CD14-positive monocyte (primary cell): ENCODE data around the gene MYRFL. TPM values are rescaled to one million over a fixed set of nuclear protein-coding genes. Genes with fewer than 3 reads are reported as not detected.

Experiments used
- DNase-seq, 3 donors: peaks; one replicate each; pipeline ENCODE4 v3.0.0-alpha.2; 2011 to 2022
- H2AFZ ChIP-seq: 2 replicates; pipeline ENCODE4 v1.6.0; 2012; ENCODE audit warnings: mild to moderate bottlenecking, low read depth, low read length, inconsistent platforms; ENCODE audit not compliant: insufficient read depth, poor library complexity, severe bottlenecking
- H3K27ac ChIP-seq, 2 donors: 1 replicate in 1 of 2; 2 replicates in 1 of 2; pipeline ENCODE4 v1.5.1; 2012 to 2013; ENCODE audit warnings: low read length in 2 of 2, control low read depth in 1 of 2, inconsistent platforms in 1 of 2, low read depth in 1 of 2, mild to moderate bottlenecking in 1 of 2
- H3K27me3 ChIP-seq, 2 donors: one replicate each; pipeline versions ENCODE4 v1.6.0 to v1.6.1; 2011 to 2013; ENCODE audit warnings: low read length in 2 of 2; ENCODE audit not compliant: control insufficient read depth in 2 of 2, insufficient read depth in 2 of 2
- H3K36me3 ChIP-seq, 2 donors: replicated peaks in 1 of 2; 1 replicate in 1 of 2; 2 replicates in 1 of 2; pipeline versions ENCODE4 v1.5.1 to v1.6.1; 2012 to 2013; ENCODE audit warnings: low read length in 2 of 2, control low read depth in 1 of 2, inconsistent platforms in 1 of 2, mild to moderate bottlenecking in 1 of 2; ENCODE audit not compliant: insufficient read depth in 2 of 2, control insufficient read depth in 1 of 2
- H3K4me1 ChIP-seq, 2 donors: 1 replicate in 1 of 2; 2 replicates in 1 of 2; pipeline versions ENCODE4 v1.5.1 to v1.6.1; 2012 to 2013; ENCODE audit warnings: low read length in 2 of 2, control low read depth in 1 of 2, inconsistent platforms in 1 of 2, mild to moderate bottlenecking in 1 of 2, moderate library complexity in 1 of 2; ENCODE audit not compliant: insufficient read depth in 2 of 2, control insufficient read depth in 1 of 2
- H3K4me2 ChIP-seq: replicated peaks from 2 replicates; pipeline ENCODE3; 2012; ENCODE audit warnings: low read length, moderate library complexity, mild to moderate bottlenecking; ENCODE audit not compliant: poor library complexity, severe bottlenecking; ENCODE audit errors: extremely low read depth
- H3K4me3 ChIP-seq, 3 experiments: fragments of 200-600 bp in 1 of 3; sonication (generic) in 1 of 3; replicated peaks in 1 of 3; 1 replicate in 2 of 3; 2 replicates in 1 of 3; pipeline ENCODE4 v1.5.1; 2011 to 2013; ENCODE audit warnings: low read length in 3 of 3, mild to moderate bottlenecking in 3 of 3, control low read depth in 2 of 3, low read depth in 2 of 3, inconsistent platforms in 1 of 3, moderate library complexity in 1 of 3
- H3K79me2 ChIP-seq: 2 replicates; pipeline ENCODE4 v1.6.0; 2012; ENCODE audit warnings: mild to moderate bottlenecking, control low read depth, inconsistent platforms, low read length, moderate library complexity; ENCODE audit not compliant: insufficient read depth
- H3K9ac ChIP-seq: 2 replicates; pipeline ENCODE4 v1.6.0; 2017; ENCODE audit warnings: low read length, mild to moderate bottlenecking; ENCODE audit not compliant: insufficient read depth, poor library complexity, severe bottlenecking
- H3K9me3 ChIP-seq, 2 donors: replicated peaks in 1 of 2; 1 replicate in 1 of 2; 2 replicates in 1 of 2; pipeline versions ENCODE4 v1.5.1 to v1.6.1; 2012 to 2013; ENCODE audit warnings: low read length in 2 of 2, control low read depth in 1 of 2; ENCODE audit not compliant: control insufficient read depth in 1 of 2, insufficient read depth in 1 of 2
- H4K20me1 ChIP-seq: 2 replicates; pipeline ENCODE4 v1.6.0; 2012; ENCODE audit warnings: mild to moderate bottlenecking, low read length, control low read depth, moderate library complexity; ENCODE audit not compliant: insufficient read depth
- H3K27ac Mint-ChIP-seq, 7 donors: one replicate each; pipeline ENCODE4 v1.8.0; 2020; ENCODE audit warnings: mild to moderate bottlenecking in 7 of 7, mixed read lengths in 7 of 7, moderate library complexity in 6 of 7, inconsistent platforms in 2 of 7
- H3K27me3 Mint-ChIP-seq, 3 donors: one replicate each; pipeline ENCODE4 v1.8.0; 2021 to 2022; ENCODE audit warnings: low read depth in 3 of 3, mild to moderate bottlenecking in 3 of 3, mixed read lengths in 3 of 3, moderate library complexity in 3 of 3, inconsistent platforms in 1 of 3
- H3K36me3 Mint-ChIP-seq, 2 donors: one replicate each; pipeline ENCODE4 v1.8.0; 2020; ENCODE audit warnings: mixed read lengths in 2 of 2, inconsistent platforms in 1 of 2, mild to moderate bottlenecking in 1 of 2
- H3K4me1 Mint-ChIP-seq: one replicate; pipeline ENCODE4 v1.8.0; 2020; ENCODE audit warnings: mild to moderate bottlenecking, mixed read lengths
- H3K4me3 Mint-ChIP-seq, 2 donors: one replicate each; pipeline ENCODE4 v1.8.0; 2020; ENCODE audit warnings: mild to moderate bottlenecking in 2 of 2, mixed read lengths in 2 of 2, moderate library complexity in 1 of 2
- H3K9me3 Mint-ChIP-seq, 7 donors: one replicate each; pipeline ENCODE4 v1.8.0; 2020 to 2022; ENCODE audit warnings: mixed read lengths in 7 of 7, mild to moderate bottlenecking in 6 of 7, moderate library complexity in 6 of 7, inconsistent platforms in 2 of 7
- WGBS: methylation state at CpG from one replicate; pipeline ENCODE4 v1.1.5; 2013; ENCODE audit warnings: missing lambda C conversion rate; ENCODE audit not compliant: insufficient coverage; 5-methylcytosine and 5-hydroxymethylcytosine counted together
- intact Hi-C, 2 donors: fragments of 100-400 bp; cut with micrococcal nuclease; formaldehyde crosslinking; loops; one replicate each; pipeline versions ENCODE4 v1.15.0 to v1.15.1; 2023
- polyA plus RNA-seq, 3 donors: library from polyadenylated mRNA; depleted of rRNA in 1 of 3; unstranded in 2 of 3; stranded (reverse) in 1 of 3; fragments of 300-500 nt in 2 of 3; fragments of >200 nt in 1 of 3; fragmentation: Illumina TruSeq in 2 of 3; gene quantifications; 1 replicate in 2 of 3; 2 replicates in 1 of 3; pipeline ENCODE4 v1.2.3, GENCODE V29; 2012 to 2021
- TF ChIP-seq, protein P1 (sequence below): fragments of 200-600 bp; IDR thresholded peaks from one replicate; pipeline ENCODE4 v1.8.0; 2022; ENCODE audit warnings: antibody characterized with exemption, mild to moderate bottlenecking

The MYRFL gene
- polyA plus RNA-seq, 3 donors = not detected

DNA sequence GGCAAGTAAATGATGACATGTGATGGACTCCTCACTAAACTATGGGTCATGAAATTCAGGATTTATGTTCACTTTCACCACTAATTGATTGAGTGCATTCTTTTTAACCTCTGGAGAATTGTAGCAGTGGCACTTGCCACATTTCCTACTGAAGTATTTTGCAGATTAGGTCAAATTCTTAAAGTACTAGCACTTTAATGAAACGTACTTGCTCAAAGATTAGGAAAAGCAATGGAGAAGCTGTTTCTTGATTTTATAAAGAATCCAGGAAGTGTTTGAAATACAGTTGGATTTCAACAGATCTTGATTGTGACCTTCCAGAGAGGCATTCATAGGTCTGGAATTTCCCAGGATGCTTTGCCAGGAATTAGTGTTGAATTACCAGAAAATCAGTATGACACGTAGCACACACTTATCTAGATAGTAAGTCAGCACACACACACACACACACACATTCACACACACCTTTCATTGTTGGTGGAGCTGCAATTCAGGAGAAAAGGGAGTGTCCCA, 162.6 kb downstream of the MYRFL start:
- Histone ChIP-seq H3K9me3 (no peaks in the 10 kb centered on the region), H3K36me3 (no peaks in the 10 kb centered on the region), H3K4me1 (no peaks in the 10 kb centered on the region), H3K4me2 (no peak overlapping the region), H3K4me3 (no peak overlapping the region), H4K20me1 (no peaks in the 10 kb centered on the region), H3K9ac (no peak overlapping the region), H3K27me3 (no peaks in the 10 kb centered on the region), H3K27ac (no peak overlapping the region), H3K79me2 (no peaks in the 10 kb centered on the region), H2AFZ (no peak overlapping the region)
- no peaks in the 10 kb centered on the region for H3K36me3 Mint-ChIP-seq
- intact Hi-C loops = no loop called here
- H3K9me3 Mint-ChIP-seq = peaks cover 0 to 13% (median 0%) of the 10 kb centered on the region in 7 donors
- WGBS = no CpG with 5 or more reads among the region's 2 CpGs
- no peak overlapping the region for H3K27ac Mint-ChIP-seq
- no peaks in the 10 kb centered on the region for H3K27me3 Mint-ChIP-seq
- H3K4me1 Mint-ChIP-seq = peaks cover 2% of the 10 kb centered on the region
- TF ChIP-seq, protein P1, sequence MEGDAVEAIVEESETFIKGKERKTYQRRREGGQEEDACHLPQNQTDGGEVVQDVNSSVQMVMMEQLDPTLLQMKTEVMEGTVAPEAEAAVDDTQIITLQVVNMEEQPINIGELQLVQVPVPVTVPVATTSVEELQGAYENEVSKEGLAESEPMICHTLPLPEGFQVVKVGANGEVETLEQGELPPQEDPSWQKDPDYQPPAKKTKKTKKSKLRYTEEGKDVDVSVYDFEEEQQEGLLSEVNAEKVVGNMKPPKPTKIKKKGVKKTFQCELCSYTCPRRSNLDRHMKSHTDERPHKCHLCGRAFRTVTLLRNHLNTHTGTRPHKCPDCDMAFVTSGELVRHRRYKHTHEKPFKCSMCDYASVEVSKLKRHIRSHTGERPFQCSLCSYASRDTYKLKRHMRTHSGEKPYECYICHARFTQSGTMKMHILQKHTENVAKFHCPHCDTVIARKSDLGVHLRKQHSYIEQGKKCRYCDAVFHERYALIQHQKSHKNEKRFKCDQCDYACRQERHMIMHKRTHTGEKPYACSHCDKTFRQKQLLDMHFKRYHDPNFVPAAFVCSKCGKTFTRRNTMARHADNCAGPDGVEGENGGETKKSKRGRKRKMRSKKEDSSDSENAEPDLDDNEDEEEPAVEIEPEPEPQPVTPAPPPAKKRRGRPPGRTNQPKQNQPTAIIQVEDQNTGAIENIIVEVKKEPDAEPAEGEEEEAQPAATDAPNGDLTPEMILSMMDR = no peak
- no peak for DNase-seq
- no peak overlapping the region for H3K4me3 Mint-ChIP-seq

DNA sequence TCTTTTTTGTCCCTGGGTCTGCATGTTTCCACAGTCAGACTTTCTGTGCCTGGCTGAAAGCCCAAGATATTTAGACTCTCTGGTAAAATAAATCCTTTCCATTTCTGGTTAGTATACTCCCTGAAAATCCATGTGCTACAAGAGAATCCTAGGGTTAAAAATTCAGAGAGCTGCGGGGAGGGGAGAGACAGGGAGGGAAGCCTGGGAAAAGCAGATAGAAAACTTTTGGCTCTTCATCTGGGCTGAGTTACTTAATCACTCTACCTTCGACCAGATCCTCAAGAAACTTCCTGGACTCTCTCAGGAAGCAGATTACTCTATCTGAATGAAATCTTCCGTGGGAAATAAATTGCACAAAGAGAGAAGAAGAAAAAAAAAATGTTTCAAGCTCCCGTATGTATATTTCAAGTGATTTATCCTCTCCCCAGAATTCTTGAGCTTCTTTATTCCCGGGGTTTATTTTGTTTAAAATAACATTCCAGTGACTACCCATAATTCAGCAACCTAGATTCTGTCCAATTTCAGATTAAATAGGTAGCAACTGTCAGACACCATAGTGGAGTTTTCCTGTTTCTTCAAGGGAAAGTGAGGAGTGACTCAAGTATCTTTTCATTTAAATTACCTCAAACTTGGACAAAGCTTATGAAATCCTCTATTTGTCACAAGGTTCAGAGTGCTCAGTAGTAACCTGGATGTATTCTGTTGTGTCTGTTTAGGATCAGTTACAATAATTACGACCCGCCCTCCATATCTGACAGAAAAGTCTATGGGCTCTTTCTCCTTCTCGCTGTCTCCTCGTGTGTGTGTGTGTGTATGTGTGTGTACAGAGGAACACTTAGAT, 163.7 kb downstream of the MYRFL start:
- no CpG with 5 or more reads among the region's 9 CpGs for WGBS
- intact Hi-C loops = no loop called here
- Mint-ChIP-seq H3K27me3 (no peaks in the 10 kb centered on the region), H3K9me3 (peaks cover 0 to 18% (median 4%) of the 10 kb centered on the region in 7 donors), H3K36me3 (no peaks in the 10 kb centered on the region), H3K27ac (no peak overlapping the region), H3K4me1 (no peaks in the 10 kb centered on the region), H3K4me3 (no peak overlapping the region)
- no peaks in the 10 kb centered on the region for H3K36me3 ChIP-seq
- DNase-seq = no peak
- H3K4me3 ChIP-seq = no peak overlapping the region
- H3K4me2 ChIP-seq = no peak overlapping the region
- H3K27me3 ChIP-seq = no peaks in the 10 kb centered on the region
- H3K9ac ChIP-seq = no peak overlapping the region
- TF ChIP-seq, protein P1 = no peak
- no peak overlapping the region for H2AFZ ChIP-seq
- H3K4me1 ChIP-seq = no peaks in the 10 kb centered on the region
- no peak overlapping the region for H3K27ac ChIP-seq
- H3K9me3 ChIP-seq = no peaks in the 10 kb centered on the region
- H4K20me1 ChIP-seq = no peaks in the 10 kb centered on the region
- no peaks in the 10 kb centered on the region for H3K79me2 ChIP-seq
